ENCODE data around the gene IQCK.

Gene IQCK

DNA sequence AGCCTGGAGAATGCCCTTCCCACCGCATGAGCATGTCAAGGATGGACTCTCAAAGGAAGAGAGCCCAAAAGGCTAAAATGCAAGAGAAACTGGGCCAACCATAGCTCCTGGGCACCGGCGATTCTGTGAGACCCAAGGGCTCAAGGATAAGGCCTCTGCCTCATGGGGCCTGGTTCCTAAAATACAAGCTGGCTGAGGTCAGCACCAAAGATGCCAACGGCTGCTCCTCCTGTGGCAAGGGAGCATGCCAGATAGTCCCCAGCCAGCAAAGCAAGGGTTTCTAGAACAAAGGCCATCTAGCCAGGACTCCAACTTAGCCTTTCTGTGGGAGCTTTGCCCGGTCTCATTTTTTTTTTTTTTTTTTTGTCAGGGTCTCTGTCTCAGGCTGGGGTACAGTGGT lies 146.5 kb downstream of the IQCK start:
- DNase-seq: no peak

DNA sequence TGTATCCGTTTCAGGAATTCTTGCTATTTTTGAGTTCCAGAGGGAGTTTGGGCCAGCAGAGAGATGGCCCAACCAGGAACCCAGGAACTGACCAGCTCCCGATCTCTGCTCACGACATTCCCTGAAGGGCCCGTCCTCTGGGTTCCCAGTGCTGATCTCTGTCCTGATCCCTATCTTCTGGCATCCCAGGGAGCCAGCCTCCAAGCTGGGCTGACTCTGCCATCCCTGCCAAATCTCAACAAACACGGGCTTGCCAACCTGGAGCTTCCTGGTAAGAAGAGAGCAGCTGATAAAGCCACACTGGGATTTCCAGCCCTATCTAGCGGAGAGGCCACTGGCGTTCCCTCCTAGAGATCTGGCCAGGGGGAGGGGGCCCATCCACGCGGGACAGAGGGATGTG lies 150.3 kb downstream of the IQCK start:
- no peak for DNase-seq

DNA sequence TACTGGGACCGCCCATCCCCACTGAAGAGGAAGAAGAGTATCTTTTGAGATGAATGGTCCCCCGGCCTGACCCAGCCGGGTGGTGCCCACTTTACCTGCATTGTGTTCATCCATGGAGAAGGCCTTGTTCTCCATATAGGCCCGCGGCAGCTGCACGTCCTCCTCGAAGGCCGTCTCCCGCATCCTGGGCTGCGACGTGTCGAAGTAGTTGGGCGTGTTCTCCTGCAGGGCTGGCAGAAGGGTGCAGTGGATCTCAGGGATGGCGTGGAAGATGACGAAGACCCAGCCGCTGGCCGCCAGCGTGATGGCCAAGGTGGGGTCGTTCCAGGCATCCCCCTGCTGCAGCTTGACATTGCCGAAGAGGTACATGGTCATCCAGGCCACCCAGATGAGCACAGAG lies 153.7 kb downstream of the IQCK start:
- DNase-seq: no peak

DNA sequence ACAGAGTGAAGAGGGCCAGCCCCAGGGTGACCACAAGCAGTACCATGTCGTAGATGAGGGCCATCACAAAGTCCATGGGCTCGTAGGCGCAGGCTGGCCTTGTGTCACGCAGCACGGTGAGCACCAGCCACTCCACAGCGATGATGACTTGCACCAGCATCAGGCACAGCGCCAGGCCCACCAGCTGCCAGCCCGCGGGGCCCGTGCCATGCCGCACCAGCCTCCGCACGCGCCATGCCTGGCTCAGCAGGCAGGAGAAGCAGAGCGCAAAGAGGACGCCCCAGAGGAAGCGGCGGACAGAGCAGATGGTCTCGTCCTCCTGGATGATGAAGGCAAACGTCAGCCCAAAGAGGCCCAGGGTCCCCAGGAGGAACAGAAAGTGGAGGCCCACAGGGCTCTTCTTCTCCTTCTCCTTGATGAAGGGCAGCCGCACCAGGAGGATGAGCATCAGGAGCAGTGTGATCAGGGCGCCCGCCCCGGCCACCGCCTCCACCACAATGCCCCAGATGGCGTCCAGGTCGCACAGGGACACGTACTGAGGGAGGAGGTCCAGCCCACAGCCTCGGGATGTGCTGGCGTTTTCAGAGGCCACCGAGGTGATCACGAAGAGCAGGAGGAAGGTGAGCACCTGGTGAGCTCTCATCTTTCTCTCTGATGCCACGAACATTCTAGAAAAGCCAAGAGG lies 154.2 kb downstream of the IQCK start:
- DNase-seq: no peak

DNA sequence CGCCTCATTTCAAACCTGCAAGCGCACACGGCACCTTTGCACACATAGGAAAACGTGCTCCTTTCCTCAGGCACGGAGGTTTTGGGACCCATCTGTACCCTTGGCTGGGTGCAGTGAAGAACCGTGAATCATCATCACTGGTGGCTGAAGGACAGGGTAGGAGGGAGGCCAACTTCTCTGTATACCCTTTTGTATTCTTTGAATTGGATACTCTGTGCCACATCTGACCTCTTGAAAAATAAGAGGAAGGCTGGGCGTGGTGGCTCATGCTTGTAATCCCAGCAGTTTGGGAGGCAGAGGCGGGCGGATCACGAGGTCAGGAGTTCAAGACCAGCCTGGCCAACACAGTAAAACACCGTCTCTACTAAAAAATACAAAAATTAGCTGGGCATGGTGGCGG lies 154.9 kb downstream of the IQCK start:
- no peak for DNase-seq

DNA sequence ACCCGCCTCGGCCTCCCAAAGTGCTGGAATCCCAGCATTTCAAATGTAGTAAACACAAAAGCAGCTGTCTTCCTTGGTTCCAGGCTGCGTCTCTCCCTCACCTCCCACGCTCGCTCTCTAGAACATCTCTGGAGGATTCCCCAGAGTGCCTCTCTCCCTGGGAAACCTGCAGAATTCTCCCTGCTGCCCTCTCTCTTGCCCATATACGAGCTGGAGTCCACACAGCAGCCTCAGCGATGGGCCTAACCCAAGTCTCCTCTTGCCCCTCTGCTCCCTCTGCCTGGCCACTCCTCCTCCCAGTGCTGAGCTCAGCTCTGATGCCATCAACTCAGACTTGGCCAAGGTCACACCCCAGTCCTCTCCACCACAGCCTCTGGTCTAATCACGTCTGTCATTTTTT lies 156.0 kb downstream of the IQCK start:
- no peak for DNase-seq

DNA sequence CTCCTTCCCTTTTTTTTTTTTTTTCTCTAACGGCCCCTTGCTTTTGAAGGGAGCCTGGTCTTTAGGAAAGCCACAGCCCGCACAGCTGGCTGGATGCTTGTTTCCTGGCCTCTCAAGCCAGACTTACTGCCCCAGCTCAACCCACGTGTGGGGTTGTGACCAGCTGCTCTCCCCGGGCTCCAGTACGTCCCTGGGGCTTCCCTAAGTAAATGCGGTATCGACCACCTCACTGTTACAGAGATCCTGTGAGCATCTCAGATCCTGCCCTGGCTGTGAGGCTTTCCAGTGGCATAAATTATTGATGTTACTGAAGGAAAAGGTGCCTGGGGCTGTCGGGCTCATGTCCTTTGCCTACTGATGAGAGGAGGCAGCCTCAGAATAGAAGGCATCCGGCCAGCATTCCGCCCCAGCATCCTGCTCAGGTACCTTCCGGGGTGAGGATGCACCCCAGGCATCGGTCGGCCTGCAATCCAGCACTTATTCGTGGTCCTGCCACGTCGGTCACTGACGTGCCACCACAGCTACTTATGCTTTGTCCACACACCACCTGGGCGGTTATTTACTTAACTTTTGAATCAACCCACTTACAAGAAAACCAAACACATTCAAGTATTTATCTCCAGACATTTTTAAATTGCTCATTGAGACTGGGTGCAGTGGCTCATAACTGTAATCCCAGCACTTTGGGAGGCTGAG lies 156.9 kb downstream of the IQCK start:
- no peak for DNase-seq

DNA sequence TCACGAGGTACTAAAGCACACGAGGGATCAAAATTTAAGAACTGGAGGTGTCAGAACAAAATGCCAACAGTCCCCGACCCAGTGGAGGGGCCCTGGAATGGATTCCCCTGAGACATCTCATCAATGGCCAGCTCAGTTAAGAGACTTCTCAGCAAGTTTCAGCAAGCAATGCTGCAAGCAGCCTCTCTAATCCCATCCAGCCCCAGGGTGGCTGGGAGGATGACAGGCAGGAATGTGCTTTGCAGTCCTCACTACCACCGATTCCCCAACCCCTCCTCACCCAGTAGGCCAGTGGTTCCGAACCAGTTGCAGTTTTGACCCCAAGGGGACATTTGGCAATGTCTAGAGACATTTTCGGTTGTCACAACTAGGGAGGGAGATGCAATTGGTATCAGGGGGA lies 157.8 kb downstream of the IQCK start:
- no peak for DNase-seq

DNA sequence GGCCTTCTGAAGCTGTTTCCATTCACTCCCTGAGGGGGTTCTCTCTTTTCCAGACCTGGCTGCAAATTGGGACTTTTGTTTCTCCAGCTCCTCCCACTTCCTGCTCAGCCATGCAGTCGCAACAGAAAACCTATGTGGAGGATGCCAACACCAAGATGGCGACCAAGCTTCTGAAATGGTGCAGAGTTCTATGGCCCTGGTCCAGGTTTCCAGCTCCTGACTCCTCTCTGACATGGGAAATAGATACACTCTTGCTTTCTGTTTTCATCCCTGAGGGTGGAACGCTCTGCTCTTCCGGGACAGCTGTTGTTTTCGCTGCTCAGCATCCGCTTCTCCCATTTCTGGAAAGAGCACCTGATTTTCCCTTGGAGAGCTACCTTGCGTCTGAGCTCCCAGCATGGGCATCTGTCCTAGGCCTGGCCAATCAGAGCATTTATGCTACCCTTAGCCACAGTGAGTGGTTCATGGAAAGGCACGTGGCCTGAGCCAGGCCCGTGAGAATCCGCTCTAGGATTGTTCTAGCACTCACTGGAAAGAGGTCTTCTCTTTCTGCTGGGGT lies 158.5 kb downstream of the IQCK start:
- DNase-seq: no peak

DNA sequence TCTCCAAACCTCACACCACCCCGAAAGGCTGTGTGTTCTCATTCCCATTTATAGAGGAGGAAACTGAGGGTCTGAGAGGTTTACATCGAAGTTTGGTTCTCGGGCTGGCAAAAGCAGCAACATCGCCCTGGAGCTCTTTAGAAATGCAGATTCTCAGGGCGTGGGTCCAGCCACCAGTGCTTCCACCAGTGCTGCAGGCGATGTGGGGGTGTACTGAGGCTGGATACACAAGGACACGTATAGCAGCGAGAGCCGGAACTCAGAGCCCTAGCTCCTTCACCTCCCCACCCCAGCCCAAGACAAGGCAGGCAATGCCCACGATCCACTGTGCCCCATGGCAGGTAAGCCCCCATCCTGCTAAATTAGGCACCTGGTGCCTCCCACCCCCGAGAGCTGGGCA lies 160.7 kb downstream of the IQCK start:
- no peak for DNase-seq

DNA sequence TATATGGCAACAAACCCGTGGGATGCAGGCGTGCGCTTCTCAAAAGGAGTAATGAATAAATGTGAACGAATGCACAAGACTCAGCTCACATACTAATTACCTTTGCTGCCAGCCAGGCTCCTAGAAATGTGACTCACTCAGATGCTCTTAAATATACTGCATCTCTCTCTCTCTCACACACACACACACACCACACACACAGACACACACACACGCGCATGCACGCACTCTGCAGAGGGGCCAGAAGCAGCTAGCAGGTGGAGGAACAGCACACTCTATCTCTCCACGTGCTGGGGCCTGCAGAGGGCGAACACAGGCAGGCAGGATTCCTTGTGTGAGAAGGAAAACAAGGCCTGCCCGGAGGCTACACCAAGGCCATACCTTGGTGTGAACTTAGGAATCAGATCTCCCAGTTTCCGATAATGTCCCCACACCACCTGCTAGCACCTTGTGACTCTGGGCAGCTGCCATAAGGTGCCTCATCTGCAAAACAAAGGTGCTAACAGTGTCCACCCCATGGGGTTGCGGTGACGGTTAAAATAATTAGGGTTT lies 161.2 kb downstream of the IQCK start:
- DNase-seq: no peak

DNA sequence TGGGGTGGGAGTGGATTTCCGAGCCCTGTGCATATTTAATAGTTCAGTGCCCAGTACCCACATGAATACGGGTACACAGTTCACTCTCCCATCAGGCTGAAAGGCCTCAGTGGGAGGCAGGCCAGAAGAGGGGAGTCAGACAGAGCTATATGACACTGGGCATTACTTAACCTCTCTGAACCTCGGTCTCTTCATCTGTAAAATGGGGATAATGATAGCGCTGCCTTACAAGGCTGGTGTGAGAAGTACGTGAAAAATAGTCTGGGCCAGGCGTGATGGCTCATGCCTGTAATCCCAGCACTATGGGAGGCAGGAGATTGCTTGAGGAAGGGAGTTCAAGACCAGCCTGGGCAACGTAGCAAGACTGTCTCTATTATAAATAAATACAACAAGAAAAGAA lies 163.0 kb downstream of the IQCK start:
- DNase-seq: no peak

DNA sequence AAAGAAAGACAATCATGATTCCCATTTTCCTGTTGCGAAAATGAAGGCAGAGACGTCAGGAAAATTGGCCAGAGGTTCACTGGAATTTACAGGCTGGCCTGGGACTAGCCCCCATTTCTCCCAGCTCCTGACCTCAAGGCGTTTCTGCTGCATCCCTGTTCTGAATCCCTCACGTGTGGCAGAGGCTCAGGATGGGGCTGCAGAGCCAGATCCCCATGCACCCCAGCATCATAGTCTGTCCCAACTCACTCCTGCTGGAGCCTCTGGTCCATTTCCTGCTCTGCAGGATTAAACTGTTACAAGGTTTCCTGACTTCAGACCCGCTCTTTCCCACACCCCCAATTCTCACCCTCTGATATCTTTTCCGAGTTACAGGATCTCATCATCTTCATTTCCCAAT lies 163.7 kb downstream of the IQCK start:
- DNase-seq: no peak

DNA sequence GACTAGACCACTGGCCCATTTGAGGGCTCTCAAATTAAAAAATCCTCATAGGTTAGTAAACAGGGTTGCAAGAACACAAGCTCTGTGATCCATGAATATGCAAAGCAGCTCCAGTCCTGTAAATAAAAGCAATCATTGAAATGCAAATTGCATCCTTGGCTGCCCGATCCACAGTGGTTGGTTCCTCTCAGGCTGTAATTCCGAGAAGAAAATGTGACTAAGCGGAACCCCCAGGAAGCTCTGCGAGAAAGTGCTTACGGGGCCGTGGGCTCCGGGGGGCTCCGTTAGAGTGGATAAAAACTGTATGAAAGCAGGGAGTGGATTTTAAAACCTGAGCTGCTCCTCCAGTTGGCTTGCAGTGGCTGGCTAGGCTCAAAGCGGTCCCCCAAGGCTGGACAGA lies 164.1 kb downstream of the IQCK start:
- no peak for DNase-seq

DNA sequence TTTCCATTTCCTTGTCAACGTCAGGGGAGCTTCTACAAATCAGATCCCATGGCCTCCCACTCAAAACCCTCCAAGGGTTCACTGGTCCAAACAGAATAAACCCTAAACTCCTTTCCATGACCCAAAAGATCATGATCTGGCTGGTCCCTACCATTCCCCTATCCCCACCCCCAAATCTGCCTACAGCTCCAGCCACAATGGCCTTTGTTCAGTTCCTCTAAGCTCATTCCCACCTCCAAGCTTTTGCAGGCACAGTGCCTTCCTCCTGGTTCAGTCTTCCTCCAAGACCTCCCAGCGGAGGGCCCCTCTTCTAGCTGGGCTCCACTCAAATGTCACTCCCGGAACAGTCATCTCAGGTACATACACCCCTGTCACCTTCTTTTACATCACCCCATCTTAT lies 164.6 kb downstream of the IQCK start:
- no peak for DNase-seq

DNA sequence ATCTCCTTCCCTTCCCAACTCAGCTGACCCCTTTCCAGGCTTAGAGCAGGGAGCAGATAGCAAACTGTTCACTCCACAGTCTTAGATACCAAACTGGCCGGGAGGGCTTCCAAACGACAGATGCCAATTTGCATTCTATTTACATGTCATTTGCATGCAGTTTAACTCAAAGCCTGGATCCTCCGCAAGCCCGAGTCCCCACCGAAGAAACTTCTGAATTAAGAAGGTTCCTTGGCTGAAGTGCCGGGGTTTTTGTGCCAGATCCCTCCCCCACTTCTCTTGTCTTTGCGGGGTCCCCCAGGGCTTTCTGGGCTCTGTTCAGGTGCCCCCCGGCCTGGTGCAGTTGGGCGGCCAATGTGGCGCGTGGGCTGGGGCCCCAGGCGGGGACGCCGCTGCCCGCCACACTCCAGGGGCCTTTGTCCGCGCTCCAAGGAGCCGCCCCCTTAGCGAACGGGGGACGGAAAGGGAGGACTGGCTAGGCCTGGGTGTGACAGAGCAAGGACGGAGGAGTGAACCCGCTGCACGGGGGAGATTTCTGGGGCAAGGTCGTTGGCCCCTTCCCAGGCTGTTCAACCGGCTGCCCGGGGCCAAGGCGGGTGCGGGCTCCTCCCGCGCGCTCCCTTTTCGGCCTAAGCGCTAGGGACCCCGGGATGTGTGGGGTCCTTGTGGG lies 165.4 kb downstream of the IQCK start:
- no peak for DNase-seq

DNA sequence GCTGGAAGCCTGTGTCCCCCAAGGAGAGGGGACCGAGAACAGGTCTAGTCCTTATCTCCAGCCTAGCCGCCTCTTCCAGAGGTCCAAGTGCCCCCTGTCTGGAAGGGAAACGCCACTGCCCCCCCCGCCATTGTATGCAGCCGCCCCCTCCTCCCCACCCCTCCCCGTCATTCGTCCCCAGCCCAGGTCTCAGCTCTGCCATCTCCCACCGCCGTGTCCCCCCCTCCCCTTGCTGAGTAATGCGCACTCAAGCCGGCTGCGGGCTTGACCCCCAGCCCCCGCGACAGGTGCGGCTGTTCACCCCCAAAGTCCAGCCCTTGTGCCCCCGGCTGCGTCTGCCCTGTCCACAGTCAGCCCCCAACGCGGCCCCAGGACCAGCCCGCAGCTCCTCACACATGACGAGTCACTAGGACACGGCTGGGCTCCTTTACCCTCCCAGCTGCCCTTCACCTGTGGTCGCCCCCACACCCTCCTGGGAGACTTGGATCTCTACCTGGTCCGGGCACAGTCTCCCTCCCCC lies 166.0 kb downstream of the IQCK start:
- no peak for DNase-seq

DNA sequence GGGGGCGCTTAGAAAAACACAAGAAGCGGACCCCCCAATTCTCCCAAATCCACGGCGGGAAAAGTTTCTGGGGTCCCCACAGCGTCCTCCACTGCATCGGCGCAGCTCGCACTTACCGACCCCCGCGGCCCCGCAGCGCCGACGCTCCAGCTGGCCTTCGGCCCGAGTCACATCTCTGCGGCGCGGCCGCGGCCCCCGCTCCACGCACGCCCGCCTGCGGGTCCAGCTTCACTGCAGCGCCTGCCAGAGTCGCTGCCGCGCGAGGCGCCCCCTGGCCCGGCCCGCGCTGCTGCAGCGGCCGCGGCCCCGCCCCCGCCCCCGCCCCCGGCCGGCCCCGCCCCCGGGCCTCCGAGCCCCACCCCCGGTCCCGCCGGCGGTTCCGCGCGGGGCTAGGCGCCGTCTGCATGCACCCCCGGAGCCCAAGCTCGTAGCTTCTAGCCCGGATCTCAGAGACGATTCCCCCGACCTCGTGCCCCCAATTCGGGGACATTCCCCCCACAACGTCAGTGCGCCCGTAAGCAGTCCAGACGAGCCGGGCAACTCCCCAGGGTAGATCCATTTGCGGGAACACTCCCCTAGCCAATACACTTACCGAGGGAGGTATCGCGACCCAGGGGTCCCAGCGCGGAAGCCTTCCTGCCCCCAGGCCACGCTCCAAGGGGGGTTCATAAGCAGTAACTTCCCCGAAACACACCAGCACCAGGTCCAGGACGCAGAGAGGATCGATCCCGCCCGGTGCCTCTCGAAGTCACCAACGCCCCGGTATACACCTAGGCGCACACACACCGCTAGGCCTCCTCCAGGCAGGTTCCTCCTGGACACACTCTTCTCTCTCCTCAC lies 166.8 kb downstream of the IQCK start, which contains the start of gene GPRC5B:
Gene GPRC5B (minus strand): TSS at position 238 of the 840 bp plus-strand sequence. CDS start 12,003 bp downstream, outside the sequence.
- DNase-seq: peak; percentile 43

DNA sequence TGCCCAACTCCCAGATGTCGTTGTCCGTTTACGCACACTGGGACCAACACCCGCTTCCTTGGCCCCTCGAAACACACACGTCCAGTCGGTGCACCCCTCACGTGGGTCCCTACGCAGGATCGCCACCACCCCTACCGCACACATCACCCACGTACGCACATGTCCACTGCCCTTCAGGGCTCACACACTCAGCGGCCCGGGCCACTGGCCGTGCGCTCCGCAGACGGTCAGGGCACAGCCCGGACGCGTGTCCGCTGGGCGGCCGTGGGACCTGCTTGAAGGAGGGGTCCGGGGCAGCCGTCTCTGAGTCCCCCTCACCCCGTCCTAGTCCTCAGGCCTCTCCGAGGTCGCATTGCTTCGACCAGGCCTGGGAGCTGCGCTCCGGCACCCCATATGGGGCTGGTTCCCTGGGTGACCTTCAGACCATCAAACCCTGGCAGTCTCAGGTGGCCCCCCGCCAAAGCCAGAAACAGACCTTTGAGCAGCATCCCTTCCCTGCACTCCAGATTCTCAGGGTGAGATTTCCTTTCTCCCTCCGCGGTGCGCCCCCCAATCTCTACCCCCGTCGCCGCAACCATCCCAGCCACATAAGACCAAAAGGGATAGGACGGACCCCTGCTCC lies 167.5 kb downstream of the IQCK start:
- no peak for DNase-seq

DNA sequence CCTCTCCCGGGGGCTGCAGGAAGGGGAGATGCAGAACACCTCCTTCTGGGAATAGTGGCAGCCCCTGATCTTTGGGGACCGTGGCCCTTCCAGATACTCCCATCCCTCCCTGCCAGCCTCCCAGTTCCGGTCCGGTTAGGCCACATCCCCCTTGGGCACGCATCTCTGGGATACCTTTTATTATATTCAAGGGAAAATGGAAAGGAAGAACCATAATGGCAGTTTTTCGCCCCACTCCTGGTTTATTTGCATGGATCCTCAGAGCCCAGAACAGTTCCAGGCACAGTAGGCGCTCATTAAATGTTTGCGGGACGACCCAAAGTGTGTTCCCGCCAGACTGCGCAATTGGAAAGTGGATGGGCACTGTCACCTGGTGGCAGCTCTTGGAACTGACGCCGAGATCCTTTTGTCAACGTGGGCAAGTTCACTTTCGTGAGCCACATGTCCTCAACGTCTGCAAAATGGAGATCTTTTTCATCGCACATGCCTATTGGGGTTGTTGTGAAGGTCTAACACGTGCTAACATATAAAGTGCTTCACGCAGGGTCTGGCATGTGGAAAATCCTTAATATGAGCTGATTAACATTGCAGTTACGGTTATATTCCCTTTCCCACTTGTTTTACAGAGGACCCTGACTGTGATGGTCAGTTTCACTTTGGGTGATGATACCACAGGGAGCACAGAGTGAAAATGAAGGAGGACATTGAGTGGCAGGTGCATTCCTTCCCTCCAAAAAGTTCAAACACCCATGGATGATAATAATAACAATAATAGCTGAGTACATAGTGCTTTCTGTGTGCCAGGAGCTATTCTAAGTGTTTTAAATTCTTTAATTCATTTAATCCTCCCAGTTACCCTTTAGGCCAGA lies 168.2 kb downstream of the IQCK start:
- peak; percentile 90 for DNase-seq

DNA sequence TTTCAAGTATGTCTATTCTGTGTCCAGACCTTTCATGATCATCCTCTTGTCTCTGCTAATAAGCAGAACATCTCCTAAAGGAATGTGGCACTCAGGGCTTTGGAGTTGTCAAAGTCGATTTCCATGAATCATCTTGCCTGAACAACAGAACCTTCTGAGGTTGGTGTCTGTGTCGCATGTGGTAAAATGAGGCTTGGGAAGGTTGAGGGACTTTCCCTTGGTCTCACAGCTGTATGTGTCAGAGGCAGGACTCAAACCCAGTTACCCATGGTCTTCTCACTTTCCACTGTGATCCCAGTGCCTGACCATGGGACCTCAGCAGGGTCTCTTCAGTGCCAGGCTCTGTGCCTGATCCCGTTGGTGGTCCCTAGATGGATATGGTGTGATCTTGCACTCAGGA lies 170.8 kb downstream of the IQCK start:
- DNase-seq: no peak

Data from activated CD4-positive, alpha-beta T cell treated with anti-CD3 and anti-CD28 coated beads for 48 hours (primary cell).